K562 (cell line): ENCODE measurements around the gene ZSWIM4. TPM values are rescaled to one million over a fixed set of nuclear protein-coding genes. Genes with fewer than 3 reads are reported as not detected.
A peak's percentile ranks its signal among the peaks of the same experiment; 100 is the strongest.

Experiments
- ARID1B ChIP-seq: fragments of 450-650 bp; IDR thresholded peaks from 2 replicates; pipeline ENCODE4 v1.6.1; 2016; ENCODE audit warnings: antibody characterized with exemption, mild to moderate bottlenecking, inconsistent platforms
- DDX20 ChIP-seq: fragments of 450-650 bp; IDR thresholded peaks from 2 replicates; pipeline ENCODE4 v1.6.1; 2016; ENCODE audit warnings: missing genetic modification characterization, low read depth, mild to moderate bottlenecking, missing compliant biosample characterization, moderate library complexity
- ELF4 ChIP-seq: fragments of 450-650 bp; formaldehyde crosslinking; IDR thresholded peaks from 2 replicates; pipeline ENCODE4 v1.4.0; 2022; ENCODE audit warnings: missing genetic modification characterization
- EWSR1 ChIP-seq: fragments of 450-650 bp; IDR thresholded peaks from 2 replicates; pipeline ENCODE4 v1.6.1; 2018; ENCODE audit warnings: borderline replicate concordance, mild to moderate bottlenecking, low read depth, moderate library complexity; ENCODE audit not compliant: partially characterized antibody
- GATAD2A ChIP-seq: fragments of 450-650 bp; IDR thresholded peaks from 2 replicates; pipeline ENCODE4 v1.6.1; 2017
- GATAD2B ChIP-seq: fragments of 450-650 bp; IDR thresholded peaks from 2 replicates; pipeline ENCODE4 v1.6.1; 2017; ENCODE audit warnings: mild to moderate bottlenecking, borderline replicate concordance
- KLF10 ChIP-seq: fragments of 250-450 bp; sonication (Bioruptor Pico); IDR thresholded peaks from 2 replicates; pipeline ENCODE4 v1.6.1; 2021; ENCODE audit warnings: matching md5 sums
- MAFF ChIP-seq: IDR thresholded peaks from 2 replicates; pipeline ENCODE4 v1.6.1; 2012; ENCODE audit warnings: low read length, improper control_type of control experiment
- MAZ ChIP-seq, 2 experiments: fragments of 450-650 bp in 1 of 2; sonication (generic) in 1 of 2; formaldehyde crosslinking; IDR thresholded peaks in 1 of 2; conservative IDR thresholded peaks in 1 of 2; 2 replicates each; pipeline versions ENCODE4 v1.4.0 to v1.5.0; 2020; ENCODE audit warnings: mild to moderate bottlenecking in 1 of 2, missing genetic modification reagents in 1 of 2
- OTX1 ChIP-seq: fragments of 450-650 bp; formaldehyde crosslinking; IDR thresholded peaks from 2 replicates; pipeline ENCODE4 v1.4.0; 2022; ENCODE audit warnings: mild to moderate bottlenecking
- PHTF2 ChIP-seq: fragments of 250-450 bp; sonication (Bioruptor Pico); IDR thresholded peaks from 2 replicates; pipeline ENCODE4 v1.5.0; 2021; ENCODE audit warnings: mild to moderate bottlenecking
- PTTG1 ChIP-seq: fragments of 450-650 bp; IDR thresholded peaks from 2 replicates; pipeline ENCODE4 v1.6.1; 2016; ENCODE audit warnings: low read depth, mild to moderate bottlenecking, missing genetic modification characterization, missing compliant biosample characterization
- TEAD2 ChIP-seq: fragments of 450-650 bp; IDR thresholded peaks from 2 replicates; pipeline ENCODE4 v1.6.1; 2016; ENCODE audit warnings: missing genetic modification characterization, control low read depth, missing compliant biosample characterization
- TRIM28 ChIP-seq: fragments of 450-650 bp; IDR thresholded peaks from 2 replicates; pipeline ENCODE4 v1.6.1; 2017
- ZBTB7A ChIP-seq: IDR thresholded peaks from 2 replicates; pipeline ENCODE4 v1.6.1; 2011; ENCODE audit warnings: low read depth, mild to moderate bottlenecking, low read length, moderate library complexity, borderline replicate concordance; ENCODE audit not compliant: control insufficient read depth
- ZFX ChIP-seq: sonication (generic); formaldehyde crosslinking; IDR thresholded peaks from 2 replicates; pipeline ENCODE4 v1.8.0; 2022; ENCODE audit warnings: mild to moderate bottlenecking, missing genetic modification reagents, moderate library complexity
- ZNF134 ChIP-seq: fragments of 250-450 bp; sonication (Bioruptor Pico); conservative IDR thresholded peaks from 2 replicates; pipeline ENCODE4 v1.4.0; 2020
- ZNF280A ChIP-seq: fragments of 450-650 bp; IDR thresholded peaks from 2 replicates; pipeline ENCODE4 v1.6.1; 2018; ENCODE audit warnings: mild to moderate bottlenecking, low read depth; ENCODE audit not compliant: partially characterized antibody
- ZNF280B ChIP-seq: fragments of 250-450 bp; sonication (Bioruptor Pico); IDR thresholded peaks from 2 replicates; pipeline ENCODE4 v1.5.1; 2021; ENCODE audit warnings: mild to moderate bottlenecking
- ZNF551 ChIP-seq: fragments of 250-450 bp; sonication (Bioruptor Pico); IDR thresholded peaks from 2 replicates; pipeline ENCODE4 v1.5.0; 2021; ENCODE audit warnings: mild to moderate bottlenecking, moderate library complexity
- polyA plus RNA-seq, 8 experiments: library from polyadenylated mRNA; depleted of rRNA in 4 of 8; stranded (reverse) in 5 of 8; unstranded in 3 of 8; fragments of >200 nt; fragmentation: Nextera tagmentation in 2 of 8; fragmentation: Illumina TruSeq in 1 of 8; extraction: Ambion mirVana in 2 of 8; extraction: Trizol in 1 of 8; gene quantifications; 2 replicates each; pipeline versions ENCODE4 v1.2.1 to v1.2.3, GENCODE V29; 2011 to 2014; ENCODE audit warnings: inconsistent platforms in 1 of 8, missing spikeins in 1 of 8
- total RNA-seq, 7 experiments: library from RNA; depleted of rRNA in 6 of 7; stranded (reverse); fragments of >200 nt in 6 of 7; fragmentation: Illumina TruSeq in 2 of 7; extraction: Trizol in 2 of 7; gene quantifications; 2 replicates each; pipeline versions ENCODE4 v1.2.1 to v1.2.3, GENCODE V29; 2011 to 2021; ENCODE audit warnings: low replicate concordance in 1 of 7
- TF ChIP-seq, protein P1 (sequence below): fragments of 450-650 bp; IDR thresholded peaks from 2 replicates; pipeline ENCODE4 v1.6.1; 2016; ENCODE audit warnings: low read depth, mild to moderate bottlenecking, moderate library complexity
- TF ChIP-seq, protein P2 (sequence below): fragments of 150-350 bp; IDR thresholded peaks from 2 replicates; pipeline ENCODE4 v1.6.1; 2014; ENCODE audit warnings: low read depth, mild to moderate bottlenecking, low read length, borderline replicate concordance

The ZSWIM4 gene
- total and polyA plus RNA-seq, 9 of the 15 experiments (the other 6 are each of a cell fraction or from before 2014, with no cell fraction given), result 0.25 to 3.7 (median 0.79) TPM; not detected in 2

- TF ChIP-seq, protein P1, sequence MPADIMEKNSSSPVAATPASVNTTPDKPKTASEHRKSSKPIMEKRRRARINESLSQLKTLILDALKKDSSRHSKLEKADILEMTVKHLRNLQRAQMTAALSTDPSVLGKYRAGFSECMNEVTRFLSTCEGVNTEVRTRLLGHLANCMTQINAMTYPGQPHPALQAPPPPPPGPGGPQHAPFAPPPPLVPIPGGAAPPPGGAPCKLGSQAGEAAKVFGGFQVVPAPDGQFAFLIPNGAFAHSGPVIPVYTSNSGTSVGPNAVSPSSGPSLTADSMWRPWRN, result no peak
- no peak for TF ChIP-seq MAFF
- TF ChIP-seq ZNF551 (CRISPR knock-in tag), result no peak
- no peak for TF ChIP-seq ZNF134 (CRISPR knock-in tag)
- no peak; the same call in 1 of the 2 replicates for TF ChIP-seq KLF10 (CRISPR knock-in tag)
- no peak for TF ChIP-seq ARID1B
- TF ChIP-seq, protein P2, sequence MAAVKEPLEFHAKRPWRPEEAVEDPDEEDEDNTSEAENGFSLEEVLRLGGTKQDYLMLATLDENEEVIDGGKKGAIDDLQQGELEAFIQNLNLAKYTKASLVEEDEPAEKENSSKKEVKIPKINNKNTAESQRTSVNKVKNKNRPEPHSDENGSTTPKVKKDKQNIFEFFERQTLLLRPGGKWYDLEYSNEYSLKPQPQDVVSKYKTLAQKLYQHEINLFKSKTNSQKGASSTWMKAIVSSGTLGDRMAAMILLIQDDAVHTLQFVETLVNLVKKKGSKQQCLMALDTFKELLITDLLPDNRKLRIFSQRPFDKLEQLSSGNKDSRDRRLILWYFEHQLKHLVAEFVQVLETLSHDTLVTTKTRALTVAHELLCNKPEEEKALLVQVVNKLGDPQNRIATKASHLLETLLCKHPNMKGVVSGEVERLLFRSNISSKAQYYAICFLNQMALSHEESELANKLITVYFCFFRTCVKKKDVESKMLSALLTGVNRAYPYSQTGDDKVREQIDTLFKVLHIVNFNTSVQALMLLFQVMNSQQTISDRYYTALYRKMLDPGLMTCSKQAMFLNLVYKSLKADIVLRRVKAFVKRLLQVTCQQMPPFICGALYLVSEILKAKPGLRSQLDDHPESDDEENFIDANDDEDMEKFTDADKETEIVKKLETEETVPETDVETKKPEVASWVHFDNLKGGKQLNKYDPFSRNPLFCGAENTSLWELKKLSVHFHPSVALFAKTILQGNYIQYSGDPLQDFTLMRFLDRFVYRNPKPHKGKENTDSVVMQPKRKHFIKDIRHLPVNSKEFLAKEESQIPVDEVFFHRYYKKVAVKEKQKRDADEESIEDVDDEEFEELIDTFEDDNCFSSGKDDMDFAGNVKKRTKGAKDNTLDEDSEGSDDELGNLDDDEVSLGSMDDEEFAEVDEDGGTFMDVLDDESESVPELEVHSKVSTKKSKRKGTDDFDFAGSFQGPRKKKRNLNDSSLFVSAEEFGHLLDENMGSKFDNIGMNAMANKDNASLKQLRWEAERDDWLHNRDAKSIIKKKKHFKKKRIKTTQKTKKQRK, result no peak
- TF ChIP-seq PTTG1 (tag), result no peak
- no peak for TF ChIP-seq GATAD2B
- no peak; a peak in 2 of 4 replicates for TF ChIP-seq MAZ (CRISPR knock-in tag; conservative IDR thresholded peaks at IDR 0.05 in 1 of 2, IDR thresholded peaks at IDR 0.05 in 1 of 2)
- no peak for TF ChIP-seq OTX1 (CRISPR knock-in tag)
- peak; percentile 47 for TF ChIP-seq ZBTB7A
- no peak for TF ChIP-seq EWSR1
- peak; percentile 66 for TF ChIP-seq ZFX
- TF ChIP-seq ZNF280A, result no peak
- TF ChIP-seq TRIM28, result no peak
- TF ChIP-seq GATAD2A, result no peak
- no peak for TF ChIP-seq TEAD2
- no peak for TF ChIP-seq PHTF2 (CRISPR knock-in tag)
- TF ChIP-seq ZNF280B (CRISPR knock-in tag), result no peak
- TF ChIP-seq DDX20 (tag), result no peak
- no peak for TF ChIP-seq ELF4
These were observed 46.1 kb downstream of the ZSWIM4 start (continued) for GRCh38 chr19:13841086-13841961.
